ENCODE measurements around the gene COA7.
A peak's percentile ranks its signal among the peaks of the same experiment; 100 is the strongest.
"Not testable (repeated sequence)": the region's sequence is repeated elsewhere in the genome, so short reads cannot be mapped to it uniquely, and the experiment has no call there.

The COA7 gene

GRCh38 chr1:52697795-52698674 is at the start of gene COA7:
Gene COA7, minus strand, starts transcription at chr1:52698347. Its CDS starts 21 bp downstream, at chr1:52698326.
- peak; percentile 58 to 61 for DNase-seq (ENCODE audit: low read depth in 2 of 2)

GRCh38 chr1:52747450-52747849 is 49.3 kb upstream of the COA7 start:
- DNase-seq (ENCODE audit: low read depth in 2 of 2): no peak

- no peak for DNase-seq (ENCODE audit: low read depth in 2 of 2)
Observed at GRCh38 chr1:52746189-52746588, 48.0 kb upstream of the COA7 start.

- DNase-seq (ENCODE audit: low read depth in 2 of 2): no peak
Observed at GRCh38 chr1:52741259-52741658, 43.1 kb upstream of the COA7 start.

GRCh38 chr1:52739699-52740467 is 41.7 kb upstream of the COA7 start:
- DNase-seq (ENCODE audit: low read depth in 2 of 2): no peak

- DNase-seq (ENCODE audit: low read depth in 2 of 2): no peak
Observed at GRCh38 chr1:52738893-52739292, 40.7 kb upstream of the COA7 start.

- DNase-seq (ENCODE audit: low read depth in 2 of 2): no peak
Observed at GRCh38 chr1:52738148-52738547, 40.0 kb upstream of the COA7 start.

GRCh38 chr1:52735371-52735770 is 37.2 kb upstream of the COA7 start:
- not testable (repeated sequence) for DNase-seq (ENCODE audit: low read depth in 2 of 2)

GRCh38 chr1:52733368-52733767 is 35.2 kb upstream of the COA7 start:
- no peak for DNase-seq (ENCODE audit: low read depth in 2 of 2)

GRCh38 chr1:52727956-52728656 is 30.0 kb upstream of the COA7 start:
- DNase-seq (ENCODE audit: low read depth in 2 of 2): no peak

GRCh38 chr1:52727114-52727586 is 29.0 kb upstream of the COA7 start:
- no peak for DNase-seq (ENCODE audit: low read depth in 2 of 2)

GRCh38 chr1:52726265-52727113 is 28.3 kb upstream of the COA7 start, which contains the start of gene ZYG11B:
Gene ZYG11B, plus strand, starts transcription at chr1:52726453. Its CDS starts 201 bp downstream, at chr1:52726654.
- DNase-seq (ENCODE audit: low read depth in 2 of 2): peak; percentile 67 to 71

- DNase-seq (ENCODE audit: low read depth in 2 of 2): no peak
Observed at GRCh38 chr1:52725903-52726264, 27.7 kb upstream of the COA7 start.

GRCh38 chr1:52723260-52723659 is 25.1 kb upstream of the COA7 start:
- DNase-seq (ENCODE audit: low read depth in 2 of 2): no peak

GRCh38 chr1:52715296-52715695 is 17.1 kb upstream of the COA7 start:
- DNase-seq (ENCODE audit: low read depth in 2 of 2): not testable (repeated sequence)

GRCh38 chr1:52713590-52713989 is 15.4 kb upstream of the COA7 start:
- DNase-seq (ENCODE audit: low read depth in 2 of 2): no peak

- no peak for DNase-seq (ENCODE audit: low read depth in 2 of 2)
Observed at GRCh38 chr1:52709016-52709415, 10.9 kb upstream of the COA7 start.

GRCh38 chr1:52707927-52708655 is 9.9 kb upstream of the COA7 start:
- DNase-seq (ENCODE audit: low read depth in 2 of 2): peak; percentile 51 to 55

- no peak for DNase-seq (ENCODE audit: low read depth in 2 of 2)
Observed at GRCh38 chr1:52706941-52707926, 9.1 kb upstream of the COA7 start.
